Inferior parietal cortex (tissue), 1 donor: ENCODE results near the gene RPL11.
"Not testable (repeated sequence)": the region's sequence is repeated elsewhere in the genome, so short reads cannot be mapped to it uniquely, and the experiment has no call there.

Experiments used
- DNase-seq: peaks from one replicate; pipeline ENCODE4 v3.0.0-alpha.2; 2016; ENCODE audit errors: extremely low spot score

The RPL11 gene

GRCh38 chr1:23691499-23692307 is at the start of gene RPL11:
Gene RPL11 (plus strand): TSS chr1:23691806. CDS start chr1:23691824, 18 bp downstream.
- peak; percentile 97 for DNase-seq

GRCh38 chr1:23643736-23644554 is 47.7 kb upstream of the RPL11 start:
- no peak for DNase-seq

DNA sequence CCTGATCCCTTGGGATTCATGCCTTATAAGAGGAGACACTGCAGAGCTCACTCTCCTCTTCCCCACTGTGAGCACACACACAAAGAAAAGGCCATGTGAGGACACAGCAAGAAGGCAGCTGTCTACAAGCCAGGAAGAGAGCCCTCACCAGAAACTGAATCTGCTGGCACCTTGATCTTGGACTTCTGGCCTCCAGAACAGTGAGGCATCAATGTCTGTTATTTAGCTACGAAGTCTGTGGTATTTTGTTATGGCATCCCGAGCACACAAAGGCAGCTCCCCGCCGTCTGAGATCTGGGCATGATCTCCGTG is 47.1 kb upstream of the RPL11 start:
- DNase-seq, result no peak

DNA sequence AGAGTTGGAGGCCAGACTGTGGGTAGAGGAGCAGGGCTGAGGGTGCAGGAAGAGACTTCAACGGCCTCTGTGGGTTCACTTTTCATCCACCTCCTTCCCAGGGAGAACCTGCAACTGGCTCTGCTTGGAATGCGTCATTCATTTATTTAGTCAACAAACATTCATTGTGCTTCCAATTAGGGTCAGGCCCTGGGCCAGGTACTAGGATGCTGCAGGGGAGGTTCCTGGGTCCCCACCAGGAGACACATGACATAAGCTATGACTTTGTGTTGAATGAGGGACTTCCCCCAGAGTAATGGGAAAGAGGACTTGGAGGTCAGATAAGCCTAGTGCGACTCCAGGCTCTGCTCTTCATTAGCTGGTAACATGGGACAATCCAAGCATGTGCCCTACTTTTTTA is 46.3 kb upstream of the RPL11 start:
- no peak for DNase-seq

DNA sequence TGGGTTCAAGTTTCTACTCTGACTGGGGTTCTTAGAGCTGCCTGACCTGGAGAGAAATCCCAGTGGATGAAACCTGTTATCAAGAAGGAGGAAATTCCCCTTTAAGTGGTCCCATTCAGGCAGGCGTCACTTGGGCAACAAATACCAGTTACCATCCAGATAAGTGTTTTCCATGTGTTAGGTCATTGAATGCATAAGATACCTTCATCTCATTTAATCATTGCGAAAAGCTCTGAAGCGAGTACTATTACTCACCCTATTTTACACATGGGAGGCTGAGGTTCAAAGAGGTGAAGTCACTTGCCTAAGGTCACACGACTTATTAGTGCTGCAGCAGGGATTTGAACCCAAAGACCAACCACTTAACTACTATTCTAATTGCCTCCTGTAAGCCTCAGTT is 45.5 kb upstream of the RPL11 start:
- no peak for DNase-seq

- DNase-seq, result no peak
Observed at GRCh38 chr1:23646541-23646940, 45.1 kb upstream of the RPL11 start.

DNA sequence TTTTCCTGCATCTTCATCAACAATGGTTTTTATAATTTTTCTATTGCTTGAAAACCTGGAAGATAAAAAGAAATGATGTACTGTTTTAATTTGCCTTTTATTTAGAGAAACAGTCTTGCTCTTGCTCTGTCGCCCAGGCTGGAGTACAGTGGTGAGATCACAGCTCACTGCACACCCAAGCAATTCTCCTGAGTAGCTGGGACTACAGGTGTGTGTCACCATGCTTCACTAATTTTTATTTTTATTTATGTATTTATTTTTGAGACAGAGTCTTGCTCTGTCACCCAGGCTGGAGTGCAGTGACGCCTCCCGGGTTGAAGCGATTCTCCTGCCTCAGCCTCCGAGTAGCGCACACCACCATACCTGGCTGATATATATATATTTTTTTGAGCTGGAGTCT is 43.0 kb upstream of the RPL11 start:
- DNase-seq, result no peak

DNA sequence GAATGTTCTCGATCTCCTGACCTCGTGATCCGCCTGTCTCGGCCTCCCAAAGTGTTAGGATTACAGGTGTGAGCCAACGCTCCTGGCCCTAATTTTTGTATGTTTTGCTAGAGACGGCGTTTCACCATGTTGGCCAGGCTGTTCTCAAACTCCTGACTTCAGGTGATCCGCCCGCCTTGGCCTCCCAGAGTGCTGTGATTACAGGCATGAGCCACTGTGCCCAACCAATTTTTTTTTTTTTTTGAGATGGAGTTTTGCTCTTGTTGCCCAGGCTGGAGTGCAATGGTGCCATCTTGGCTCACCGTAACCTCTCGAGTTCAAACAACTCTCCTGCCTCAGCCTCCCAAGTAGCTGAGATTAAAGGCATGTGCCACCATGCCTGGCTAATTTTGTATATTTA is 42.4 kb upstream of the RPL11 start:
- DNase-seq, result not testable (repeated sequence)

DNA sequence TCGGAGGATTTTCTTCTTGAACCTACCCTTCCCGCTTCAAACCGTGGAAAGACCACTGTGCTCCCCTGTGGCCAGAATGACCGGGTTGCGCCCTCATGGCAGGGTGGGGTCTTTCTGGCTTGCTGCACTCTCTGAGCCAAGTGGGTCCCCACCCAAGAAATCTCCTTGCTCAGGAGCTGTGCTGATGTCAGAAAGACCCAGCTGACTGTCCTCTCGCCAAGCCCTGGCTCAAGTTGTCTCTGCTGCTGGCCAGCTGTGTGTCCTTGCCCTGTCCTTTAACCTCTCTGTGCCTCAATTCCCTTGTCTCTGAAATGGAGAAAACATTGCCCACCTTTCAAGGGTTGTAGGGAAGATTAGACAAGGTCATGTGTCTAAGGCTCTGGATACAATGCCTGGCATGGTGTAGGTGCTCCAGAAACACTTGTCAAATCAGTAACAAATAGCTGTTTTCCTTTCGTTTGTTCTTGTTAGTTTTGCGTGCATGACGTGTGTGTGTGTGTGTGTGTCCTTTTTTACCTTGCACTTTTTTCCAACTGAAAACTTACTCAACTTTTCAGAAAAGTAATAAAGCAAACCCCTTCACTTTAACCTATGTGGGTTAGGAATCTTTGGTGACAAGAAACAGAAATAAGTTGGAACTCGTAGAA is 41.1 kb upstream of the RPL11 start:
- DNase-seq, result no peak

DNA sequence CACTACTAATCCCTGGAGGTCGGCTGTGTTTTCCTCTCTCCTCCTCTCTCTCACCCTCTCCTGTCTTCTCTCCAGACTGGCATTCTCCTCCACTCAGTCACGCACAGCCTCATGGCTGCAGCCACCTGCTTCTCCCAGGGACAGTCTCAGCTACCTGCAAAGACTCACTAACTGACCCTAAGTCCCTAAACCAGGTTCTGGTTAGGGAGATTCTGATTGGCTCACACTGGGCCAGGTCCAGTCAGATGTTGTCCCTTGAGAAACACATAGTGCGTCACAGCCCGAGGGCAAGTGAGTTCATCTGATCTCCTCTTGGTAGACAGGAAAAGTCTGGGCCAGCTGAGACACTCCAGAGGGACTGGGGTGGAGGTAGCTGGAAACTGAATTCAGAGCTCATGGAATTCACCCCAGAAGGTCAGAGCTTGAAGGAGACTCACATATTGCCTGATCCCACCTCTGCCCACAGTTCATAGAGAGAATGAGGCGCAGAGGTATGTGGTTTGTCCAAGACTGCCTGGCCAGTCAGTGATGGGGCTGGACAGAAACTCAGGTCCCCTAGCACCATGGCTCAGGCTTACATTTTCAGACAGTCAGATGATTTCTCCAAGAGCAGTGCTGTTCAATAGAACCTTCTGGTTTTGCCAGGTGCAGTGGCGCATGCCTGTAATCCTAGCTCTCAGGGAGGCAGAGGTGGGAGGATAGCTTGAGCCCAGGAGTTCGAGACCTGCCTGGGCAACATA is 40.4 kb upstream of the RPL11 start:
- no peak for DNase-seq

DNA sequence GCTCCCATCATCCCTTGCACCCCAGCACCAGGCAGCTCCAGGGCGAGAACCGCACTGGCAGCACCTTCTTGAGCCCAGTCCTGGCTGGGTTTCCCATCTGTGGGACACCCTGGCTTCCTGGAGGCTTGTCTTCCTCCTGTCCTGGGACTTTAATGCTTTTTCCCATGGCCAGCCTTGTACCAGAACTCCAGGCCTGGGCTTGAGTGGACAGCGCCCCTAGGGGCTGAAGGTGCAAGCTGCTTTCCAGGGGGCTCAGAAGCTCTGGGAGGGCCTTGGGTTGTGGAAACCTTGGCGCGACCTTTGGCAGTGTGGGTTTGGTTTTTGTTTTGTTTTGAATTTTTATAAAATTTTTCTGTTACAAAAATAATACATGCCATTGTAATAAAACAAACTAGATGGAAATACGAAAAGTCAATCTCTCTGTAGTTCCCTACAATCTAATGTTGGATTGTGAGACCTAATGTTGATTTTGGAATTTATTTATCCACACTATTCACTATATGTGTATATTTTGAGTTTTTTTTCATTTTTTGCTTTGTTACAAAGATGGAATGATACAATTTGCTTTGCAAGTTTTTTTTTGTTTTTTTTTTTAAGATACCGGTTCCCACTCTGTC is 33.8 kb upstream of the RPL11 start:
- no peak for DNase-seq

DNA sequence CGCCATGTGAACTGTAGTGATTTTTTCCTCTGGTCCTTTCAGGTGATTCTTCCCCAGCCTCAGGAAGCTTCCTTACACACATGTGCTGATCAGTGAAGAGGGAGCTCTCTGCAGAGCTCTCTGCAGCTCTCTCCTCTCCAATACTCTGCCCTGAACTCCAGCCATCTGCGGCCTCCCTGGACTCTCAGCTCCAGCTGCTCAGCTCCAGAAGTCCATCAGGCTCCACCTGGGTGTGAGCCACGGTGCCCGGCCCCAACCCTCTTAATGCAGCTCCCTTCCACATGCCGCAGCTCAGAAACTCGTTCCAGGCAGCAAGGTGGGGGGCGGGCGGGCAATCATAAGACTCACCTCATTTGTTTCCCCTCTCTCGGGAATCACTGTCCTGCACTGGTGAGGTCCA is 30.9 kb upstream of the RPL11 start:
- DNase-seq, result no peak

DNA sequence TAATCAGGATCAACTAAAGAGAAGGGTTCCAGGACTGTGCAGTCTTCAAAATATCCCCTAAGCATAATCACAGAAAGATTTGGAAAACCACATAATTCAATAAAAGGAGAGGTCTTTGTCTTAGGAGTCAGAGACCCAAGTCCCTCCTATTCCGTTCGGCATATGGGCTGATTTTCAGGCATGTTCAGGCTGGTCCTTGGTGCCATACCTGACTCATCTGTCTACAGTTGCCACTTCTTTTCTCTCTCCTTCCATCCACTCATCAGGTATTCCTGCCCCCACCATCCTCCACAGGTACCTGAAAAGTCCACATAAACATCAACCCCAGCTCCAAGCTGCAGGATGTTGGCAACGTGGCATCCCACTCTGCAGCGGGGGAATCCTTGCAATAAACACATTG is 29.7 kb upstream of the RPL11 start:
- DNase-seq, result no peak

DNA sequence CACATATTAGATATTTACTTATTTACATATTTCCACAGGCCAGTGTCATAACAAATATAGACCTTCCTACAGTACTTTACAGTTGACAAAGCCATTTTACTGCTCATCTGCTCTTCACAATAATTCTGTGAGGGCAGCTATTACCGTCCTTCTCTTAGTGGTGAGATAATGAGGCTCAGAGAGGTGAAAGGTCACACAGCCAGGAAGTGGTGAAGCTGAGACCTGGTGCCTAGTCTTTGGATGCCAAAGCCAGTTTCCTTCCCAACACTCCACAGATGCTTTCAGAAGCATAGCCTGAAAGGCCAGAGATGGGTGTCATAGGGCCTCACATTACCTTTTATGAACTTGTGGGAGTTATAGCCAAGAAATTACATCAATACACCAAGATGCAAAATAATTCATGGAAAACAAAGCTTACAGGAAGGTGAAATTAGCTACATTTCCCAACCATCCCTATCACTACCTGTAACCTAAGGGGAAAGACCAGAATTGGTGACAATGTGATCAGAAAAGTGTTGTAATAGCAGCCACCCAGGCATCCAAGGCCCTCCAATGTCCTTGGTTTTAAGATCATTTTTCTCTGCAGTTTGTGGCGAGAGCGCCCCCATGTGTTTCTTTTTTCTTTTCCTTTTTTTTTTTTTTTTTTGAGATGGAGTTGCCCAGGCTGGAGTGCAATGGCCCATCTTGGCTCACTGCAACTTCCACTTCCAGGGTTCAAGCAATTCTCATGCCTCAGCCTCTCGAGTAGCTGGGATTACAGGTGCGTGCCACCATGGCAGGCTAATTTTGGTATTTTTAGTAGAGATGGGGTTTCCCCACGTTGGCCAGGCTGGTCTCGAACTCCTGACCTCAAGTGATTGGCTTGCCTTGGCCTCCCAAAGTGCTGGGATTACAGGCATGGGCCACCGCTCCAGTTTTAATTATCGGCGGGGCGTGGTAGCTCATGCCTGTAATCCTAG is 26.5 kb upstream of the RPL11 start:
- peak; percentile 5 for DNase-seq

GRCh38 chr1:23667411-23667810 is 24.2 kb upstream of the RPL11 start:
- no peak for DNase-seq

- no peak for DNase-seq
Observed at GRCh38 chr1:23670709-23671108, 20.9 kb upstream of the RPL11 start.

GRCh38 chr1:23673086-23673813 is 18.4 kb upstream of the RPL11 start:
- DNase-seq, result no peak

GRCh38 chr1:23679815-23680214 is 11.8 kb upstream of the RPL11 start:
- no peak for DNase-seq

- DNase-seq, result no peak
Observed at GRCh38 chr1:23682946-23683345, 8.7 kb upstream of the RPL11 start.

DNA sequence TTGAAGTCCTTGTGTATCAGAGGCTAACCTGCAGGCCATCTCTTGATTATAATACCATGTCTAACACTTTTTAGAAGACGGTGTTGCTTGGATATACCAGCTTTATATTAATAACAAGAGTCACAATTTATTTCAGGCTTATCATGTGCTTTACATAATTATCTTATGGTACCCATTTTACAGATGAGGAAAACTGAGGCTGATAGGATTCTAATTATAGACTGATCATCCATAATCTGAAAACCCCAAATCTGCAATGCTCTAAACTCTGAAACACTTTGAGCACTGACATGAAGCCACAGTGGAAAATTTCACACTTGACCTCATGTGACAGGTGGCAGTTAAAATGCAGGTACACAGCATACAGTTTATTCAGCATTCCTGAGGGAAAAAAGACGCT is 7.2 kb upstream of the RPL11 start:
- DNase-seq, result no peak
